Activated T-helper 17 cell treated with anti-CD3 and anti-CD28 coated beads, Interleukin-2, amount 50 U/mL, for 72 hours (primary cell): ENCODE results near the gene EIF4B. TPM values are rescaled to one million over a fixed set of nuclear protein-coding genes. Genes with fewer than 3 reads are reported as not detected.

Experiments used
- ATAC-seq: fragments of 150-1000 bp; cut with Tn5 transposase; replicated peaks from 2 replicates; pipeline ENCODE4 v1.10.0; 2021; ENCODE audit warnings: mild to moderate bottlenecking, moderate library complexity
- H3K27ac Mint-ChIP-seq: one replicate; pipeline ENCODE4 v1.8.0; 2022; ENCODE audit warnings: mixed read lengths
- H3K27me3 Mint-ChIP-seq: one replicate; pipeline ENCODE4 v1.8.0; 2022; ENCODE audit warnings: mixed read lengths
- H3K36me3 Mint-ChIP-seq: one replicate; pipeline ENCODE4 v1.8.0; 2022; ENCODE audit warnings: low read depth, mild to moderate bottlenecking, mixed read lengths
- H3K4me1 Mint-ChIP-seq: one replicate; pipeline ENCODE4 v1.8.0; 2022; ENCODE audit warnings: mixed read lengths
- H3K4me3 Mint-ChIP-seq: one replicate; pipeline ENCODE4 v1.8.0; 2022; ENCODE audit warnings: mild to moderate bottlenecking, mixed read lengths
- H3K9me3 Mint-ChIP-seq: one replicate; pipeline ENCODE4 v1.8.0; 2022; ENCODE audit warnings: mixed read lengths
- total RNA-seq, 2 donors: library from RNA; stranded (reverse); gene quantifications; one replicate each; pipeline ENCODE4 v1.2.3, GENCODE V29; 2022

EIF4B gene
- total RNA-seq, 2 donors from 2014 or later, result 536 to 964 TPM

- H3K27ac Mint-ChIP-seq, result no peak overlapping the region
- no peaks in the 10 kb centered on the region for H3K36me3 Mint-ChIP-seq
- H3K4me1 Mint-ChIP-seq, result peaks cover 4% of the 10 kb centered on the region
- no peak for ATAC-seq
- H3K4me3 Mint-ChIP-seq, result peak overlapping the region; percentile 96
- no peaks in the 10 kb centered on the region for H3K9me3 Mint-ChIP-seq
- H3K27me3 Mint-ChIP-seq, result no peaks in the 10 kb centered on the region
Observed at GRCh38 chr12:53055471-53056266, 49.4 kb downstream of the EIF4B start.

GRCh38 chr12:53056296-53056695 is 50.0 kb downstream of the EIF4B start:
- no peak for ATAC-seq
- H3K4me3 Mint-ChIP-seq, result no peak overlapping the region
- H3K9me3 Mint-ChIP-seq, result no peaks in the 10 kb centered on the region
- H3K36me3 Mint-ChIP-seq, result no peaks in the 10 kb centered on the region
- H3K27ac Mint-ChIP-seq, result no peak overlapping the region
- peaks cover 4% of the 10 kb centered on the region for H3K4me1 Mint-ChIP-seq
- no peaks in the 10 kb centered on the region for H3K27me3 Mint-ChIP-seq

GRCh38 chr12:53056901-53057300 is 50.6 kb downstream of the EIF4B start:
- Mint-ChIP-seq H3K9me3 (no peaks in the 10 kb centered on the region), H3K36me3 (no peaks in the 10 kb centered on the region), H3K27ac (no peak overlapping the region), H3K4me3 (no peak overlapping the region), H3K4me1 (peaks cover 4% of the 10 kb centered on the region), H3K27me3 (no peaks in the 10 kb centered on the region)
- ATAC-seq, result no peak

- Mint-ChIP-seq H3K27me3 (no peaks in the 10 kb centered on the region), H3K9me3 (no peaks in the 10 kb centered on the region), H3K36me3 (no peaks in the 10 kb centered on the region), H3K27ac (peak overlapping the region; percentile 62), H3K4me3 (no peak overlapping the region), H3K4me1 (peaks cover 4% of the 10 kb centered on the region)
- ATAC-seq, result no peak
Observed at GRCh38 chr12:53057816-53058500, 51.7 kb downstream of the EIF4B start.

- Mint-ChIP-seq H3K27ac (no peak overlapping the region), H3K9me3 (no peaks in the 10 kb centered on the region), H3K4me3 (no peak overlapping the region), H3K4me1 (peaks cover 4% of the 10 kb centered on the region), H3K36me3 (peaks cover 5% of the 10 kb centered on the region), H3K27me3 (no peaks in the 10 kb centered on the region)
- ATAC-seq, result no peak
Observed at GRCh38 chr12:53058674-53059433, 52.6 kb downstream of the EIF4B start.

GRCh38 chr12:53059434-53060063 is 53.3 kb downstream of the EIF4B start:
- H3K27me3 Mint-ChIP-seq, result no peaks in the 10 kb centered on the region
- H3K9me3 Mint-ChIP-seq, result no peaks in the 10 kb centered on the region
- no peak overlapping the region for H3K4me3 Mint-ChIP-seq
- ATAC-seq, result no peak
- no peaks in the 10 kb centered on the region for H3K4me1 Mint-ChIP-seq
- no peak overlapping the region for H3K27ac Mint-ChIP-seq
- H3K36me3 Mint-ChIP-seq, result peaks cover 11% of the 10 kb centered on the region

GRCh38 chr12:53060064-53060720 is 53.9 kb downstream of the EIF4B start:
- H3K4me3 Mint-ChIP-seq, result no peak overlapping the region
- no peaks in the 10 kb centered on the region for H3K27me3 Mint-ChIP-seq
- no peaks in the 10 kb centered on the region for H3K4me1 Mint-ChIP-seq
- no peak overlapping the region for H3K27ac Mint-ChIP-seq
- no peaks in the 10 kb centered on the region for H3K9me3 Mint-ChIP-seq
- ATAC-seq, result no peak
- H3K36me3 Mint-ChIP-seq, result peaks cover 17% of the 10 kb centered on the region

- Mint-ChIP-seq H3K36me3 (peaks cover 23% of the 10 kb centered on the region), H3K9me3 (no peaks in the 10 kb centered on the region), H3K27me3 (no peaks in the 10 kb centered on the region), H3K4me1 (peaks cover under 1% of the 10 kb centered on the region), H3K27ac (no peak overlapping the region), H3K4me3 (no peak overlapping the region)
- ATAC-seq, result no peak
Observed at GRCh38 chr12:53060721-53061276, 54.5 kb downstream of the EIF4B start.

GRCh38 chr12:53061404-53062010 is 55.3 kb downstream of the EIF4B start:
- Mint-ChIP-seq H3K4me3 (no peak overlapping the region), H3K4me1 (peaks cover 8% of the 10 kb centered on the region), H3K27me3 (no peaks in the 10 kb centered on the region), H3K36me3 (peaks cover 30% of the 10 kb centered on the region), H3K27ac (no peak overlapping the region), H3K9me3 (no peaks in the 10 kb centered on the region)
- peak; percentile 28 for ATAC-seq

- no peaks in the 10 kb centered on the region for H3K9me3 Mint-ChIP-seq
- H3K4me3 Mint-ChIP-seq, result no peak overlapping the region
- no peak for ATAC-seq
- H3K27ac Mint-ChIP-seq, result no peak overlapping the region
- H3K27me3 Mint-ChIP-seq, result no peaks in the 10 kb centered on the region
- H3K36me3 Mint-ChIP-seq, result peaks cover 38% of the 10 kb centered on the region
- H3K4me1 Mint-ChIP-seq, result peaks cover 9% of the 10 kb centered on the region
Observed at GRCh38 chr12:53062011-53062961, 56.0 kb downstream of the EIF4B start.

- Mint-ChIP-seq H3K27me3 (no peaks in the 10 kb centered on the region), H3K9me3 (no peaks in the 10 kb centered on the region), H3K4me1 (peaks cover 9% of the 10 kb centered on the region), H3K27ac (peak overlapping the region; percentile 25), H3K36me3 (peaks cover 42% of the 10 kb centered on the region), H3K4me3 (no peak overlapping the region)
- ATAC-seq, result no peak
Observed at GRCh38 chr12:53062977-53063707, 56.9 kb downstream of the EIF4B start.
